GM03348 (cell line): Measurements from ENCODE around the gene SGSM2.
A peak's percentile ranks its signal among the peaks of the same experiment; 100 is the strongest.

Experiments
- DNase-seq: peaks from one replicate; pipeline ENCODE4 v3.0.0; 2012; ENCODE audit warnings: low spot score

SGSM2 gene

GRCh38 chr17:2386400-2387085 lies 49.2 kb downstream of the SGSM2 start:
- no peak for DNase-seq

GRCh38 chr17:2387086-2388019 lies 50.1 kb downstream of the SGSM2 start:
- DNase-seq, result no peak

GRCh38 chr17:2388020-2388682 lies 50.9 kb downstream of the SGSM2 start:
- DNase-seq, result no peak

- DNase-seq, result no peak
Measured at GRCh38 chr17:2388683-2389055, 51.4 kb downstream of the SGSM2 start.

GRCh38 chr17:2390199-2390836 lies 53.0 kb downstream of the SGSM2 start:
- peak; percentile 40 for DNase-seq

GRCh38 chr17:2391597-2392251 lies 54.4 kb downstream of the SGSM2 start:
- no peak for DNase-seq

GRCh38 chr17:2392252-2393173 lies 55.2 kb downstream of the SGSM2 start:
- DNase-seq, result peak; percentile 96

GRCh38 chr17:2393174-2393953 lies 56.1 kb downstream of the SGSM2 start:
- DNase-seq, result peak; percentile 94

- DNase-seq, result no peak
Measured at GRCh38 chr17:2393954-2394749, 56.9 kb downstream of the SGSM2 start.

GRCh38 chr17:2394775-2395201 lies 57.5 kb downstream of the SGSM2 start:
- DNase-seq, result no peak

- DNase-seq, result no peak
Measured at GRCh38 chr17:2395258-2396181, 58.2 kb downstream of the SGSM2 start.

GRCh38 chr17:2396192-2396567 lies 58.9 kb downstream of the SGSM2 start:
- DNase-seq, result no peak

- DNase-seq, result peak; percentile 94
Measured at GRCh38 chr17:2396568-2397246, 59.4 kb downstream of the SGSM2 start.

GRCh38 chr17:2397247-2398171 lies 60.2 kb downstream of the SGSM2 start:
- no peak for DNase-seq

- DNase-seq, result no peak
Measured at GRCh38 chr17:2398182-2398581, 60.9 kb downstream of the SGSM2 start.
